Erythroblast (primary cell): ENCODE measurements around the gene PDLIM3.

Experiments
- GATA1 ChIP-seq: IDR thresholded peaks from 2 replicates; pipeline ENCODE4 v1.6.1; 2011; ENCODE audit warnings: low read depth, mild to moderate bottlenecking, control low read depth, low read length, moderate library complexity
- POLR2A ChIP-seq: IDR thresholded peaks from 2 replicates; pipeline ENCODE4 v1.6.1; 2011; ENCODE audit warnings: mild to moderate bottlenecking, low read length

DNA sequence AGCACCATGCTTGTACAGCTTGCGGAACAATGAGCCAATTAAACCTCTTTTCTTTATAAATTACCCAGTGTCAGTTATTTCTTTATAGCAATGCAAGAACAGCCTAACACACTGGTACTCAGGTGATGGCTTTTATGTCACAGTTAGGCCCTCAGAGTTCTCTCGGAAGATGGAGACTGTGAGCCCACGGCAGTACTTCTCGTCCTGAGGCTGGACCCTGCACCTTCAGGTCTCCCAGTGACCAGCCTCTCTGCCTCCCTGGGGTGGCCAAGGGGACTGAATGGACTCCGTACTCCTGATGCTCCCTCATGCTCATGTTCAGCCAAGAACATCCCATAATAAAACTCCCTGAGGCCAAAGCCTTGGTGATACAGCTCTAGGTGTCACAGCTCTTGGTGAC is 25.0 kb upstream of the PDLIM3 start:
- TF ChIP-seq POLR2A (no peak), GATA1 (no peak)
